ENCODE measurements around the gene GSTT2B.

Gene GSTT2B

DNA sequence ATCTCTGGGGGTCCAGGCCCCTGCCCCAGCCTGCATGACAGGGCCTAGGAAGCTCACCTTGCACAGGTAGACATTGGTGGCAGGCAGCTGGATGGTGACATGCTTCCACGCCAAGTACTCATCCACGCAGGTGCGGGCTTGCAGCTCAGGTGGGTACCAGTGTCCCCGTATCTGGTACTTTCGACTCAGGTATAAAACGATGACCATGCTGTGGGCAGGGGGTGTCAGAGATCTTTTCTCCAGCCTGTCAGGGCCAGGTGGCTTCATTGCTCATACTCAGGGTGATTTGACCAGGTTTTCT is 45.9 kb upstream of the GSTT2B start:
- DNase-seq (ENCODE audit: low read depth), result no peak
- TF ChIP-seq, protein P1, sequence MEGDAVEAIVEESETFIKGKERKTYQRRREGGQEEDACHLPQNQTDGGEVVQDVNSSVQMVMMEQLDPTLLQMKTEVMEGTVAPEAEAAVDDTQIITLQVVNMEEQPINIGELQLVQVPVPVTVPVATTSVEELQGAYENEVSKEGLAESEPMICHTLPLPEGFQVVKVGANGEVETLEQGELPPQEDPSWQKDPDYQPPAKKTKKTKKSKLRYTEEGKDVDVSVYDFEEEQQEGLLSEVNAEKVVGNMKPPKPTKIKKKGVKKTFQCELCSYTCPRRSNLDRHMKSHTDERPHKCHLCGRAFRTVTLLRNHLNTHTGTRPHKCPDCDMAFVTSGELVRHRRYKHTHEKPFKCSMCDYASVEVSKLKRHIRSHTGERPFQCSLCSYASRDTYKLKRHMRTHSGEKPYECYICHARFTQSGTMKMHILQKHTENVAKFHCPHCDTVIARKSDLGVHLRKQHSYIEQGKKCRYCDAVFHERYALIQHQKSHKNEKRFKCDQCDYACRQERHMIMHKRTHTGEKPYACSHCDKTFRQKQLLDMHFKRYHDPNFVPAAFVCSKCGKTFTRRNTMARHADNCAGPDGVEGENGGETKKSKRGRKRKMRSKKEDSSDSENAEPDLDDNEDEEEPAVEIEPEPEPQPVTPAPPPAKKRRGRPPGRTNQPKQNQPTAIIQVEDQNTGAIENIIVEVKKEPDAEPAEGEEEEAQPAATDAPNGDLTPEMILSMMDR (conservative IDR thresholded peaks at IDR 0.05; ENCODE audit: control insufficient read depth, insufficient read depth, low read depth, low read length), result no peak
- H3K4me3 ChIP-seq (ENCODE audit: control insufficient read depth, low read depth, low read length), result no peak overlapping the region

DNA sequence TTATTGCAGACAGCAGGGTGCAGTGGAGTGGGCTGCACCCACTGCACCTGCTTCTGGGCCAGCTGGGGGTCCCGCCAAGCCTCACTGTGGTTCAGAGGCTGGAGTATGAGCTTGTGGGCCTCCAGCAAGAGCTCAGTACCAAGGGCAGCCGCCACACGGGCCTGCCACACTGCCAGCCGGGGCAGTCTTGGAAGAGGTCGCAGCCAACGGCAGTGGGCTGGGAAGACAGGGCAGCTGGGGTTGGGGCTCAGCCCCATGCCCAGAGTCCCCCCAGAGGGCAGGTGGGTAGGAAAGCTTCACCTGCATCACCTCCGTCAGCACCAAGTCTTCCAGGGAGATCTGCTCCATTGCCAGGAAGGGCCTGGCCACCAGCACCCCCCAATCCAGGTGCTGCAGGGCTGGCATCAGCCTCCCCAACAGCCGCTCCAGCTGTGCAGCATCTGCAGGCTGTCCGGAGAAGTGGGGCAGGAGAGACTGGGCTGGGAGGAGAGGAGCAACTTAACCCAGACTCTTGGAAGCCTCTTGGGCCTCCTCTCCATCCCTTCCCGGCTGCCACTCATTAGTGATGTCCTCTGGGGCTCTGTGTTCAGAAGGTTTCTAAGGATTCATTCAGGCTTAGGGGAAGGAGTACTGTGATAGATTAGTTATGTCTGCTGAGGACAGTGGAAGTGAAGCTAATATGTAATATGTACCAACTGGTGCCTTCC is 45.4 kb upstream of the GSTT2B start:
- TF ChIP-seq, protein P1 (conservative IDR thresholded peaks at IDR 0.05; ENCODE audit: control insufficient read depth, insufficient read depth, low read depth, low read length), result no peak
- no peak for DNase-seq (ENCODE audit: low read depth)
- no peak overlapping the region for H3K4me3 ChIP-seq (ENCODE audit: control insufficient read depth, low read depth, low read length)

DNA sequence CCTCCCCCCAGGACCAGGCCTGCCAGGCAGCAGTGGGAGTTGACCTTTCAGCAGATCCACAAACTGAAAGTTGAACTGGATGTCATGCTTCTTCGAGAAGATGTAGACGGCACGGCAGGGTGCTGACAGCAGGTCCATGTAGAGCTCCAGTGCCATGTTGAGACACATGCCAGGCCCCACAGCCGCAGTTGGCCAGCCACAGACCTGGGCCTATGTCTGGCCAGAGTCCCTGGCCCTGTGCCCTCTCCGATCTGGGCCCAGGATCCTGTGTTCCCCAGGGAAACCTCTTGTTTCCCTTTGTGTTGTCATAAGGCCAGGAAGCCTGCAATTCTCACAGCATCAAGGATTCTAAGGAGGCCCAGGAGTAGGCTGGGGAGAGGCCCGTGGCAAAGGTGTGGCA is 44.2 kb upstream of the GSTT2B start, which contains the start of gene GSTT4:
TSS of gene GSTT4 (minus strand) at position 253 of the 400 bp plus-strand sequence. CDS start at position 156, 97 bp downstream.
- TF ChIP-seq, protein P1 (conservative IDR thresholded peaks at IDR 0.05; ENCODE audit: control insufficient read depth, insufficient read depth, low read depth, low read length), result no peak
- DNase-seq (ENCODE audit: low read depth), result no peak

DNA sequence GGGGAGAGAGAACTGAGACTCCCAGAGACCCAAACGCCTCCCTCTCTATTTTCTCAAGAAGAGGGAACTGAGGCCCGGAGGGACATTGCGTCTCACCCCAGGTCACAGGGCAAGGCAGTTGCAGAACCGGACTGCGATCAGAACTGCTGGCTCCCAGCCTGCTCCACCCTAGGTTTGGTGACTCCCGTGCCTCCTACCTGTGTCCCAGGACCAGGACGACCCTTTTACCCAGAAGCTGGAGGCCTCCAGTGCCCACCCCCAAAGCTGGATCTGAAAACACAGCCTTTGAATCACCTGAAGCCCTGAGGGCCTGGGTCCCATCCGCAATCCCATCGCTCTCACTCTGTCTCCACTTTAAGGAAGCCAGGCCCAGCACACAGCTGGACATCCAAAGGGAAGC is 42.9 kb upstream of the GSTT2B start:
- TF ChIP-seq, protein P1 (conservative IDR thresholded peaks at IDR 0.05; ENCODE audit: control insufficient read depth, insufficient read depth, low read depth, low read length), result no peak
- H3K4me3 ChIP-seq (ENCODE audit: control insufficient read depth, low read depth, low read length), result no peak overlapping the region
- no peak for DNase-seq (ENCODE audit: low read depth)

More for the DNA sequence above, 44.2 kb upstream of the GSTT2B start, which contains the start of gene GSTT4:
- no peak within 1 kb of the TSS for H3K4me3 ChIP-seq (ENCODE audit: control insufficient read depth, low read depth, low read length)

DNA sequence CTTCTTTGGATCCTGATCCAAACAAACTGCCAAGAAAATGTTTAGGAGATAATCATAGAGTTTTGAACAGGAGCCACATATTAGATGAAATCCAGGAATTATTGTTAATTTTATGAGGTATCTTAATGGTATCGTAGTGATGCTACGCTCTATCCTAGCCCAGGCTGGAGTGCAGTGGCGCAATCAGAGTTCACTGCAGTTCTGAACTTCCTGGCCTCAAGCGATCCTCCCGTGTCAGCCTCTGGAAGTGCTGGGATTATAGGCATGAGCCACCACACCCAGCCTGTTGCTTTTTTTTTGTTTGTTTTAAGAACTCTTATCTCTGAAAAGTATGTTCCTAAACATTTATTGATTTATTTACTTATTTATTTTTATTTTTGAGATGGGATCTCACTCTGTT is 41.9 kb upstream of the GSTT2B start:
- TF ChIP-seq, protein P1 (conservative IDR thresholded peaks at IDR 0.05; ENCODE audit: control insufficient read depth, insufficient read depth, low read depth, low read length), result no peak
- no peak for DNase-seq (ENCODE audit: low read depth)
- H3K4me3 ChIP-seq (ENCODE audit: control insufficient read depth, low read depth, low read length), result no peak overlapping the region

DNA sequence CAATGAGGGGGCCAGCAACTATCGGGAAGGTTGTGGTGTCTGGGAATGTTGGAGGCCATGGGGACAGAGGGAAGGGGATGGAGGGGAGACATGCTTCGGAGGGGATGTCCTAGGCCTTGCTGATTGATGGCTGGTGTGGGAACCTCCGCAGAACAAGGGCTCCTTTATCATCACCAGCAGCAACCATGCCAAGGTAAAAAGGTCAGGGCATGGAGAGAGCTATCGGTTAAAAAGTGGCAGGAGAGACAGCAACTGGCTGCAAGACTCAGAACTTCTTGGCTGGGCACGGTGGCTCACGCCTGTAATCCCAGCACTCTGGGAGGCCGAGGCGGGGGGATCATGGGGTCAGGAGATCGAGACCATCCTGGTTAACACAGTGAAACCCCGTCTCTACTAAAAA is 41.3 kb upstream of the GSTT2B start:
- TF ChIP-seq, protein P1 (conservative IDR thresholded peaks at IDR 0.05; ENCODE audit: control insufficient read depth, insufficient read depth, low read depth, low read length), result no peak
- H3K4me3 ChIP-seq (ENCODE audit: control insufficient read depth, low read depth, low read length), result no peak overlapping the region
- no peak for DNase-seq (ENCODE audit: low read depth)

Measured in fibroblast of mammary gland (primary cell).